Activated T-helper 1 cell treated with Interleukin-2 at 50 U/mL for 16 hours (primary cell): ENCODE measurements around the gene SCARB1.

Experiments used
- DNase-seq: peaks from one replicate; pipeline ENCODE4 v3.0.0-alpha.2; 2020; ENCODE audit warnings: low read depth

SCARB1 gene

GRCh38 chr12:124796303-124796960, 67.2 kb downstream of the SCARB1 start:
- DNase-seq, result no peak

GRCh38 chr12:124795081-124795948, 68.3 kb downstream of the SCARB1 start:
- DNase-seq, result no peak

GRCh38 chr12:124792961-124793441, 70.7 kb downstream of the SCARB1 start:
- DNase-seq, result no peak

DNA sequence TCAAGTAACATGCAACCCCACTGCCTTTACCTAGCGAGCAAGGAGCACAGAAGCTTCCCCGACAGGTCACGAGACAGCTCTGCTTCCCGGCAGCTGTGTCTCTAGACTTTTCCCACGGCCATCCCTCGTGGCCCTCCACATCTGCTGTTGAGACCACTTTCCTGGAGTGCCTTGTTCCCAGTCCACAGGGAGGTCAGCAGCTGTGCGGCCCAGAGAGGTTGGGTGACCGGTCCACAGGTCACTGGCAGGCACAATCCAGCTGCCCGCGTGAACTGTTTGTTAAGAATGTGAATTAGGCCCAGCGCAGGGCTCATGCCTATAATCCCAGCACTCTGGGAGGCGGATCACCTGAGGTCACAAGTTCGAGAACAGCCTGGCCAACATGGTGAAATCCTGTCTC, 71.5 kb downstream of the SCARB1 start:
- DNase-seq, result no peak

DNA sequence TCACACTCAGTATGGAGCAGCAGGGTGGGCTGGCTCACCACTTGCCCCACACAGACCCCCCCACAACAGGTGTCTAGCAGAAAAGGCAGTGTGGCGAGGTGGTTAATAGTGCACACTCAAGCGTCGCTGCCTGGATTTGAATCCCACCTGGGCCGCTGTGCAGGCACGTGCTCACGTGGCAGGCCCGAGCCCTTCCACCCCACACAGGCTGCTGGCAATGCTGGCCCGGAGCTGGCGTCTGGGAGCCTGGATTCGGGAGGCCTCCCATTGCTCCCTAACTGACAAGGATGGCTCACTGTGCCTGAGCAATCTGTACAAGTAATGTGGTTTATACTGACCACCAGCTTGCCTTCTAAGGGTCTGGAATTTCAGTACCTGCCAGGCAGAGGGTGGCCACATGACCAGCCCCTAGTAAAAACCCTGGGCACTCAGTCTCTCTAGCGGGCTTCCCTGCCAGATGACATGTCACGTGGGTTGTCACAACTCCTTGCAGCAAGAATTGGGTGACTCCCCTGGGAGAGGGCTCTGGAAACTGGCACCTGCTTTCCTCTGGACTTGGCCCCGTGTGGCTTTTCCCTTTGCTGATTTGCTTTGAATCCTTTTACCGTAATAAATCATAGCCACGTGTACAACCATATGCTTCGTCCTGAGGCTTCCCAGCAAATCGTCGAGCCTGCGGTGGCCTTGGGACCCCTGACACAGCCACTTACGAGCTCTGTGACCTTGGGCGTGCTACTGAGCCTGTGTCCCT, 72.8 kb downstream of the SCARB1 start:
- DNase-seq, result no peak

DNA sequence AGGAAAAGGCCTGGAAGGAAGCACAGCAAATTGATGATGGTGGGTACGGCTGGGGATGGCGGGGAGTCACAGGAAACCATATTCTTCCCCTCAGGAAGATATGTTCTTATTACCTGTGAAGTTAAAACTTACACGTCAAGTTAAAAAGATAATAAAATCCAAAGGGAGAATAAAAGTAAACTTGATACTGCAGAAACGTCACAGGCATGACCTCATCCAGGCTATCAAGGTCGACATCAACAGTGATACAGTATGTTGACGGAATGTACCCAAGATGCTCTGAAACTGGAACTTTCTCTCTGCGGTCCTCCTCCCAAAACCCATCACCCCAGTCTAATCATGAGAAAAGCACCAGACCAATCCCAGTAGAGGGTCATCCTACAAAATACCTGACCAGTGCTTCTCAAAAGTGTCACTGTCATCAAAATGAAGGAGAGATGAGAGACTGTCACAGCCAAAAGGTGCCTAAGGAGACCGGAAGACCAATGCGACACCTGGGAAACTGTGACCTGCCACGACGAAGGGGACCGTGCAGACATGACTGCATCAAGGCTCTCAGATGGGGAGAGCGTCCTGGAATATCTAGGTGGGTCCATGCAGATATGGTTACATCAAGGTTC, 74.6 kb downstream of the SCARB1 start:
- no peak for DNase-seq

GRCh38 chr12:124786061-124786964, 77.4 kb downstream of the SCARB1 start:
- no peak for DNase-seq

GRCh38 chr12:124784871-124785572, 78.6 kb downstream of the SCARB1 start:
- no peak for DNase-seq

- no peak for DNase-seq
These were observed 80.6 kb downstream of the SCARB1 start for GRCh38 chr12:124783087-124783486.

- no peak for DNase-seq
These were observed 81.5 kb downstream of the SCARB1 start for GRCh38 chr12:124782132-124782531.

- no peak for DNase-seq
These were observed 82.6 kb downstream of the SCARB1 start for GRCh38 chr12:124780752-124781685.

- DNase-seq, result no peak
These were observed 83.3 kb downstream of the SCARB1 start for GRCh38 chr12:124780336-124780735.

DNA sequence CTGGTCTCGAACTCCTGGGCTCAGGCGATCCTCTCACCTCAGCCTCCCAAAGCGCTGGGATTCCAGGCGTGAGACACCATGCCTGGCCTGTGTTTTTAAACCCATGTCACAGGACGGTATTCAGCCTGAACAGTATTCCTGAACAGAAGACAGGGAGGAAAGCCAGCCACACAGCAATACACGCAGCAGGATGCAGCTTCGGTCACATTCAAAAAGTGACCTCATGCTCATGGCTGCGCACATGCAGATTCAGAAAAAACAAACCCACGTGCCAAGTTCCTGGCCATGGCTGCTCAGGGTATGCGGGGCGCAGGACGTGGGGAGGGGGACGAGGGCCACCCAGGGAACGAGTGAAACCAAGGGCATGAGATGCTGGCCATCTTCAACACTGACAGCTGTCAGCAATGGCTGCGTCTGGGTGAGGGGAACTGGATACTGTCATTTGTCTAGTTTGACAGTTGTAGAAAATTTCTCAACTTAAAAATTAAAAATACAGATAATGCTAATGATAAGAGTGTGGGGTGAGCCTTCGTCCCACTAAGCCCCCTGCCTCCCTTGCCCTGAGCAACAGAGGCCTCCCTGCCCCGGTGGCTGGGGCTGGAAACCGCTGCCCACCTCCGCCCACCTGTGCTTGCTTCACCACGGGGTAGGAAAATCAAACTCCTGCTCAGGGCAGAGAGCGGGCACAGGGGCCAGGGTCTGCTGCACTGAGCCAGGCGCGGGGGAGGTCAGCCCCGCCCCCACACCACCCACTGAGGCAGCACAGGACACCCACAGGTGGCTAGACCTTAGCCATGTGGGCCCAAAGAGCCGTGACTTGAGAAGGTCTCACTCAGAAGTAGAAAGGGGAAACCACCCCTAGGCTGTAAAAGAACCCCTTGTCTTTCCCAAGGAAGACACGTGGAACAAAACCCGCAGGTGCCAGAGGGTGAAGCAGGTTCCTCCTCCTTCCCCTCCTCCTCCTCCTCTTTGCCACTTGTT, 84.2 kb downstream of the SCARB1 start:
- DNase-seq, result no peak

DNA sequence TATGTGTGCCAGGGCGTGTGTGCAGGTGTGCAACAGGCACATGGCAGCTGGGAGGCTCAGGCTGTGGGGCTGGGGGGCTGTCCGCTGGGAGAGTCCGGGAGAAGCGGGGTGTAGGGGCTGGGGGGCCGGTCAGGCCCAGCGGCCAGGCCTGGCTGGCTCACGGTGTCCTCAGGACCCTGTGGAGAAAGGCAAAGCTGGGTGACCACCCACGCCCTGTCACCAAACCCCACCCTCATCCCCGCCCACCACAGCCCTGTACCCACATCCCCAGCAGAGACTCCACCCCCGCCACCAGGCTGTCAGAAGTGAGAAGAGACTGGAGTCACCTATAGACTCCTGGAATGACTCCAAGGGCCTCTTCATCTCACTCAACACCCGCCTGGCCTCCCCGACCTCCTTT, 85.3 kb downstream of the SCARB1 start:
- no peak for DNase-seq

GRCh38 chr12:124777399-124778372, 86.0 kb downstream of the SCARB1 start:
- no peak for DNase-seq

DNA sequence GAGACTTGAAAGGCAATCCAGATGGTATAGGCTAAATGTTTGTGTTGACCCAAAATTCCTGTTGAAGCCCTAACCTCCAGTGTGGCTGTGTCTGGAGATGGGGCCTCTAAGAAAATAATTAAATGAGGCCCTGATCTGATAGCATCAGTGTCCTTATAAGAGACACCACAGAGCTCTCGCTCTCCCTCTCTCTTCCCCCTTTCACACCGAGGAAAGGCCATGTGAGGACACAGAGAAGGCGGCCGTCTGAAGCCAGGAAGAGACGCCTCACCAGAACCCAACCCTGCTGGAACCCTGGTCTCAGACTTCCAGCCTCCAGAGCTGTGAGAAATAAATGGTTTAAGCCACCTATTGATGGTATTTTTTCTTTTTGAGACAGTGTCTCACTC, 87.5 kb downstream of the SCARB1 start:
- no peak for DNase-seq
